Duodenal mucosa (tissue), 2 donors: ENCODE measurements around the gene MOGAT1.

ENCODE experiments used
- H3K27ac ChIP-seq: one replicate; pipeline ENCODE4 v1.7.0; 2013; ENCODE audit warnings: low read depth, low read length
- H3K27me3 ChIP-seq, 2 donors: one replicate each; pipeline ENCODE4 v1.7.0; 2013; ENCODE audit warnings: low read length in 2 of 2, control low read depth in 1 of 2; ENCODE audit not compliant: insufficient read depth in 2 of 2, control insufficient read depth in 1 of 2
- H3K36me3 ChIP-seq, 2 donors: one replicate each; pipeline ENCODE4 v1.7.0; 2013; ENCODE audit warnings: low read length in 2 of 2, control low read depth in 1 of 2; ENCODE audit not compliant: insufficient read depth in 2 of 2, control insufficient read depth in 1 of 2
- H3K4me1 ChIP-seq, 2 donors: one replicate each; pipeline ENCODE4 v1.7.0; 2013; ENCODE audit warnings: low read length in 2 of 2, control low read depth in 1 of 2; ENCODE audit not compliant: insufficient read depth in 2 of 2, control insufficient read depth in 1 of 2
- H3K4me3 ChIP-seq, 2 donors: one replicate each; pipeline ENCODE4 v1.7.0; 2013; ENCODE audit warnings: low read length in 2 of 2, low read depth in 1 of 2
- H3K9ac ChIP-seq, 2 donors: one replicate each; pipeline ENCODE4 v1.7.0; 2013; ENCODE audit warnings: low read length in 2 of 2, low read depth in 1 of 2
- H3K9me3 ChIP-seq, 2 donors: one replicate each; pipeline ENCODE4 v1.7.0; 2013; ENCODE audit warnings: low read length in 2 of 2, control low read depth in 1 of 2; ENCODE audit not compliant: control insufficient read depth in 1 of 2

MOGAT1 gene

DNA sequence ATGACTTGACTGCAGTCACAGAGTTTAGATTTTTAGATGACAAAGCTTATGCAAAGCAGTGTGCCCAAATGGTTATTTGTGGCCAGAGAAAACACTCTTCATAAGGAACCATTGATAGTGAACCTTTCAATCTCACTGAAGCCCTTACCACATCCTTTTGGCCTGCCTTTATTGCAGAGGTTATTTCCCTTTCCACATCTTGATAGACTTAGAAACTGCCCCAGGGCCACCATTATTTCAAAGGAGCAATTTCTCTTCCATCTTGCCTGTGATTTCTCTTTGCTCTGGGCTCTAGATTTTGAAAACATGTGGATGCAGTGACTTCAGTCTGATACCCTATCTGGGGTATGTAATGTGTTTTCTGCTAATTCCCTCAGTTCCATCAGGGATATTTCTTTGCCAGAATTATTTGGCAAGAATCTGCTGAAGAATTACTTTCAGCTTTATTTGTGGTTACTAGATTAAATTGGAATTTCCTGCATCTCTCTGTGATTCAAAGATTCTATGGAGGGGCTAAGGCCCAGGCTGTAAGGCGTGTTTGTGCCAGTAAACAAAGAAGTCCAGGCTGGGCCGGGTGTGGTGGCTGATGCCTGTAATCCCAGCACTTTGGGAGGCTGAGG lies 51.0 kb downstream of the MOGAT1 start:
- Histone ChIP-seq H3K27me3 (no peaks in the 10 kb centered on the region), H3K4me3 (no peak overlapping the region), H3K36me3 (no peaks in the 10 kb centered on the region), H3K4me1 (no peaks in the 10 kb centered on the region), H3K9me3 (no peaks in the 10 kb centered on the region), H3K9ac (no peak overlapping the region), H3K27ac (no peak overlapping the region)

DNA sequence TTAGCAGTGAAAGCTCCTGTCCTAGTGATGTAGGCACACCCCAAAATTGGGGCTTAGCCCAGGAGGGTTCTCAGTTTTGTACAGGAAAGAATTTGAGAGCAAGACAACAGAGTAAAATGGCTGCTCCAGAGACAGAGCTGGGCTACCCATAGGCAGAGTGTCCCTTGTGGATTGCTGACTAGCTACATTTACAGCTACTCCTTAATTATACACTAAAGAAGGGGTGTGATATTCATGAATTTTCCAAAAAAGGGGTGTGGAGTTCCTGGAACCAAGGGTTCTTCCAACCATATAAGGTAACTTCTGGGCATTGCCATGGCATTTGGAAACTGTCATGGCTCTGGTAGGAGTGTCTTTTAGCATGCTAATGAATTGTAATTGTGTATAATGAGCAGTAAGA lies 52.8 kb downstream of the MOGAT1 start:
- Histone ChIP-seq H3K9ac (no peak overlapping the region), H3K27me3 (no peaks in the 10 kb centered on the region), H3K36me3 (no peaks in the 10 kb centered on the region), H3K9me3 (no peaks in the 10 kb centered on the region), H3K27ac (no peak overlapping the region), H3K4me1 (no peaks in the 10 kb centered on the region), H3K4me3 (no peak overlapping the region)

DNA sequence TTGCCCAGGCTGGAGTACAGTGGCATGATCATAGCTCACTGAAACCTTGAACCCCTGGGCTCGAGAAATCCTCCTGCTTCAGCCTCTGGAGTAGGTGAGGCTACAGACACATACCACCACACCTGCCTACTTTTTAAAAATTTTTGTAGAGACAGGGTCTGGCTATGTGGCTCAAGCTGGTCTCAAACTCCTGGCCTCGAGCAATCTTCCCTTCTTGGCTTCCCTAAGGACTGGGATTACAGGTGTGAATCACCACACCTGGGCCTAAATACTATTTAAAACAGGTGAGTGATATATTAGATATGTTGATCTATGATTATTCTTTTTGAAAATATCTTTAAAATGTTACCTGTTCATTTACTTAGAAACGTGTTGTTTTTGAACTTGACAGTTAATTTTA lies 57.2 kb downstream of the MOGAT1 start:
- no peaks in the 10 kb centered on the region for H3K9me3 ChIP-seq
- no peaks in the 10 kb centered on the region for H3K27me3 ChIP-seq
- H3K27ac ChIP-seq, result no peak overlapping the region
- no peaks in the 10 kb centered on the region for H3K36me3 ChIP-seq
- H3K4me3 ChIP-seq, result no peak overlapping the region
- no peak overlapping the region for H3K9ac ChIP-seq
- peaks cover under 1 to 4% of the 10 kb centered on the region in 2 donors for H3K4me1 ChIP-seq

DNA sequence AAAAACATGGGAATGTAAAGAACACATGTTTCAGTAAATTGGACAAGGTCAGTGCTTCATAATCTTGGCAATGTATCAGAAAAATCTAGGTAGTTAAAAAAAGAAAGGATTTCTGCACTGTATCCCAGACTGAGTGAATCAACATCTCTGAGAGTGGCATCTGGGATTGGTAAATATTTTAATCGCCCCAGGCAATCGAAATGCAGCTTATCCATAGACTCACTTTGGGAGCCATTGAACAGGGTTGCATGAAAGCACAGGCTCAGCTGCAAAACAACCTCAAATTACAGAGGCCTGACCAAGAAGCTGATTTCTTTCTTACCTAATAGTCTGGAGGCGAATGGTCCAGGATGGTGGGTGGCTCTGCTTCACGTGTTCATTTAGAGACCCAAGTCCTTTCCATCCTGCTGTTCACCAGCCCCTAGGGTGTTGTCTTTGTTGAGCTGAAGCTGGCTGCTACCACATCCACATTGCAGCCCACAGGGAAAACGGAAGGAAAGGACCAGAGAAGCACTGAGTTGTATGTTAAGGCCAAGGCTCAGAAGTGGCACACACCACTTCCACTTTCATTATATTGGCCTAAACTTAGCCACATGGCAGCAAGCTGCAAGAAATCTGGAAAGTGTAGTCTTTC lies 59.0 kb downstream of the MOGAT1 start:
- H3K4me1 ChIP-seq, result peaks cover 11 to 15% of the 10 kb centered on the region in 2 donors
- no peak overlapping the region for H3K4me3 ChIP-seq
- H3K9me3 ChIP-seq, result no peaks in the 10 kb centered on the region
- H3K36me3 ChIP-seq, result no peaks in the 10 kb centered on the region
- no peak overlapping the region for H3K27ac ChIP-seq
- H3K27me3 ChIP-seq, result no peaks in the 10 kb centered on the region
- H3K9ac ChIP-seq, result no peak overlapping the region

DNA sequence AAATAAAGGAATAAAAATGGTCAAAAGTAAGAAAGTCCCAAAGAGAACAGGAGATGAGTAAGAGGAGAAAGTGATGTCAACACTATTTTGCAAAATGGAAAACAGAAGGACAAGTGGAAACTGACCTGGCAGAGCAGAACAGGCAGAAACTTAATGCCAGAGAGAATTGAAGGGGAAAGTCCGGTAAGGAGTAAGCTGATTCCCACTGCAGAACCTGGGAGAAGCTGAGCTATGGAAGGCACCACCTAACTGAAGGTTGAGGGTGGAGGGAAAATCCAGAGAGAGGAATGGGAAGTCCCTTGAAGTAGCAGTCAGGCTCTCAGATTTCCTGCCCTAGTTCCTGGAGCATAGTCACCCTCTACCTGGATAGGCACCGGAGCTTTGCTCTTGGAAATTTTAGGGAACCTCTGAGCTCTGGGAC lies 59.8 kb downstream of the MOGAT1 start:
- Histone ChIP-seq H3K27me3 (no peaks in the 10 kb centered on the region), H3K4me1 (peaks cover 11 to 15% of the 10 kb centered on the region in 2 donors), H3K27ac (no peak overlapping the region), H3K9me3 (no peaks in the 10 kb centered on the region), H3K4me3 (no peak overlapping the region), H3K9ac (no peak overlapping the region), H3K36me3 (no peaks in the 10 kb centered on the region)

DNA sequence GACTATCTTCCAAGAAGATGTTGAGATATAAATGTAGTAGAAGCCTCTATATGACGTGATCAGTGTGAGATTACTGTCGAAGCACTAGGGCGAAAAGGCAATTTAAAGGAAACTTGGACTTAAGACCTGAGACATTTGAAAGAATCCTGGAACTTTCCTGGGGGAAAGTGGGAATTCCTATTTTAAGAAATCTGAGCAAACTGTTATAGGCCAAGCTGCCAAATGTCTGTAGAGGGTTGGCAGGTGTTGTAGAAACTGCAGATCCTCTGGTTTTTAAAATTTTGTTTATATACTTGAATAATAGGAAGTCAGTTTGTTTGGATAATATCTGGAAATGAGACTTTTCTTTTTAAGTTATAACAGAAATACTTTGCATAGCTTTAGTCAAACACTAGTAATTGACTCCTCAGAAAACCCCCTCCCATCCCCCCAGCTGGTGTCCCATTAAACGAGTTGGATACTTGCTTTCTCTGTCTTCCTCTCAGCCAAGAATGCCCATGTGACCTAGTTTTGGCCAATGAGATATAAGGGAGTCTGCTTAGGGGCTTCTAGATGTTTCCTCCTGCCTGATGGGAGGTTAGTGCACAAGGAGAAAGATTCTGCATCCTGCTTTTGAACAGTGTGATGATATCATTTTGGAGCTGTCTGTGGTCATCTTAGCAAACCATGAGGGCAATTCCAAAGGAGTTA lies 61.2 kb downstream of the MOGAT1 start:
- Histone ChIP-seq H3K27me3 (no peaks in the 10 kb centered on the region), H3K36me3 (no peaks in the 10 kb centered on the region), H3K27ac (no peak overlapping the region), H3K4me1 (peaks cover 11 to 15% of the 10 kb centered on the region in 2 donors), H3K9me3 (no peaks in the 10 kb centered on the region), H3K4me3 (no peak overlapping the region), H3K9ac (no peak overlapping the region)

DNA sequence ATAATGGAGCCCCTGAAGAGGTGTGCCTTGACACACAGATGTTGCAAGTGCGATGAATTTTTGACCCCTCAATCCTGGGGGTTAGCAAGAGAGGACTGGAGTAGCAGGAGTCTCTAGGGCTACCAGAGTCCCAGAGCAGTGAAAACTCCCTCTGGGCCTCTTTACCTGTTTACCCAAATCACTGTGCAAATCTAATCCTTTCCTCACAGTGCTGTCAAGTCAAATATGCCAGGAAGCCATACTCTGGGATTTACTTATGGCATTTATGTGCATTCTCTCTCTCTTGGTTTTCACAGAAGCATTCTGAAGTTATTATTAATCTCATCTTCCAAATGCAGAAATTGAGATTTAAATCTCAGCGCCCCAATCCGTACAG lies 62.0 kb downstream of the MOGAT1 start:
- no peaks in the 10 kb centered on the region for H3K27me3 ChIP-seq
- H3K9me3 ChIP-seq, result no peaks in the 10 kb centered on the region
- H3K4me3 ChIP-seq, result no peak overlapping the region
- peaks cover 11 to 15% of the 10 kb centered on the region in 2 donors for H3K4me1 ChIP-seq
- H3K36me3 ChIP-seq, result no peaks in the 10 kb centered on the region
- no peak overlapping the region for H3K9ac ChIP-seq
- no peak overlapping the region for H3K27ac ChIP-seq

DNA sequence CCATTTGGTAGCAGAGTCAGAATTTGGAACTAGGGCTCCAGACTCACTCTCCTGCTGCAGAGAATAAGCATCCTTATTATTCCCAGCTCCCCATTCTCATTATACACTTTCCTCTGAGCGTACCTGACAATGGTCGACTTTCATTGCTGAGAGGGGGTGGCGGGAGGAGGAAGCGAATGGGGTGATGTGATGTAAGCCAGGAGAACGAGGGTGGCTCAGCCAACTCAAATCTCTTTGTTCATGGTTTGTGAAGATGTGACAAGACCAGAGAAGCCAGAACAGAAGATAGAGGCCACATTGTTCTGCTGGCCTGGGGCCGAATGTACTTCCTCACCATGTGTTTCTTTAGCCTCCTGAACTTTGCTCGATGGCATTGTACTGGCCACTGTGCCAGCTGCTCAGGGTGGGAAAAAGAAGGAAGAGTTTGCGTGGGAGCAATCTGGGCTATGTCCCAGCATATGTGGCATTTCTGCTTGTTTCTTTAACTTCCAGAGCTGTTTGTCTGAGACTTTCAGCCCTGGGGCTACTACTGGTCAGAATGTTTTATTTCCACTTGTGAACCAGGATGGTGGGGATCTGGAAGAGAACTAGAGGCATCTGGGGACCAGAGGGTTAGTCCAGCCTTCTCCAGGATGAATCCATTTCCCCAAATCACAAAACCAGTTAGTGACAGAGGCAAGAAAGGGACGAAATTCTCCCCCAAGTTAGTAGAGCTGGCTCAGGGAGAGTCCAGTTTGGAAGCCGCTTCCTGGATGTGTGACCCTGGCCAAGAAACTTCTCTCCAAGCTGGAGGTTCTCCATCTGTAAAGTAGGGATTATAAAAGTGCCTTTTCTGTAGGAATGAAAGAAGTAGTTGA lies 62.6 kb downstream of the MOGAT1 start:
- Histone ChIP-seq H3K9ac (no peak overlapping the region), H3K4me3 (no peak overlapping the region), H3K4me1 (peaks cover 11 to 15% of the 10 kb centered on the region in 2 donors), H3K9me3 (no peaks in the 10 kb centered on the region), H3K27ac (no peak overlapping the region), H3K36me3 (no peaks in the 10 kb centered on the region), H3K27me3 (no peaks in the 10 kb centered on the region)

DNA sequence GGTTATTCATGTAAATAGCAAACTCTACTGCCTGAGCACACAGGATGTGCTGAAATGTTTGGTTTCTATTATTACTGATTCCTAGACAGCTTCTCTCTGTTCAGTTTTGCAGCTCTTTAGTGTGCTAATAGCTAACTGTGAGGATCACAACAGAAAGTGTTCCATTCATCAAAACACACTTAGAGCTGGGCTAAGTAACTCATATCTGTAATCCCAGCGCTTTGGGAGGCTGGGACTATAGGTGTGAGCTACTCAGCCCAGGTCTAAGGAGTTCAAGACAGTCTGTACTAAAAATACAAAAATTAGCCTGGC lies 63.2 kb downstream of the MOGAT1 start:
- no peaks in the 10 kb centered on the region for H3K36me3 ChIP-seq
- no peaks in the 10 kb centered on the region for H3K9me3 ChIP-seq
- H3K9ac ChIP-seq, result no peak overlapping the region
- H3K27ac ChIP-seq, result no peak overlapping the region
- no peaks in the 10 kb centered on the region for H3K27me3 ChIP-seq
- H3K4me1 ChIP-seq, result peaks cover 11 to 15% of the 10 kb centered on the region in 2 donors
- H3K4me3 ChIP-seq, result no peak overlapping the region

DNA sequence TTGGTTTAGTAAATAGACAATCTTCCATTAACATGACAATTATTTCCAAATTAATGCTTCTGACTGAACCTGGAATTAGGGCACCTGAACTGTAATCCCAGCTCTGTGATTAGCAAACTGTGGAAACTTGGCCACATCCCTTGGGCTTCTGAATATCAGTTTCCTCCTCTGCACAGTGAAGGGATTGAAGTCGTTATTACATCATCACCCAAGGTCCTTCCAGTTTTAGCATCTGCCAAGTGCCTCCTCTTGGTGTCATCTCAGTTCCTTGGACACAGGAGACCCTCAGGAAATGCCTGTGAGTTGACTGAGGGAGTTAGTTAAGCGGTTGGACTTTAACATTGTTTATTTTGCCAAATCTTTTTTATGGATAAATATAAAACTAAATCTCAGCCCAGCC lies 64.8 kb downstream of the MOGAT1 start:
- Histone ChIP-seq H3K9ac (no peak overlapping the region), H3K4me1 (peaks cover 11% of the 10 kb centered on the region in 2 donors), H3K27ac (no peak overlapping the region), H3K4me3 (no peak overlapping the region), H3K27me3 (no peaks in the 10 kb centered on the region), H3K36me3 (no peaks in the 10 kb centered on the region), H3K9me3 (no peaks in the 10 kb centered on the region)
